ENCODE data around the gene EN2. TPM values are rescaled to one million over a fixed set of nuclear protein-coding genes. Genes with fewer than 3 reads are reported as not detected.

EN2 gene
- total RNA-seq, 2 donors from 2014 or later = not detected

- H3K4me1 ChIP-seq (ENCODE audit: control insufficient read depth, insufficient read depth, low read length) = no peaks in the 10 kb centered on the region
Measured at GRCh38 chr7:155514296-155514695, 56.4 kb downstream of the EN2 start.

More at GRCh38 chr7:155514296-155514695, 56.4 kb downstream of the EN2 start:
- Mint-ChIP-seq H3K36me3 (ENCODE audit: low read depth) (no peaks in the 10 kb centered on the region), H3K4me1 (peaks cover 12% of the 10 kb centered on the region), H3K27ac (no peak overlapping the region), H3K4me3 (no peak overlapping the region), H3K27me3 (ENCODE audit: insufficient read depth) (peaks cover 98% of the 10 kb centered on the region), H3K9me3 (no peaks in the 10 kb centered on the region)
- no peak overlapping the region for H3K9ac ChIP-seq (ENCODE audit: extremely low read depth, low read length, poor library complexity, severe bottlenecking)
- TF ChIP-seq, protein P1, sequence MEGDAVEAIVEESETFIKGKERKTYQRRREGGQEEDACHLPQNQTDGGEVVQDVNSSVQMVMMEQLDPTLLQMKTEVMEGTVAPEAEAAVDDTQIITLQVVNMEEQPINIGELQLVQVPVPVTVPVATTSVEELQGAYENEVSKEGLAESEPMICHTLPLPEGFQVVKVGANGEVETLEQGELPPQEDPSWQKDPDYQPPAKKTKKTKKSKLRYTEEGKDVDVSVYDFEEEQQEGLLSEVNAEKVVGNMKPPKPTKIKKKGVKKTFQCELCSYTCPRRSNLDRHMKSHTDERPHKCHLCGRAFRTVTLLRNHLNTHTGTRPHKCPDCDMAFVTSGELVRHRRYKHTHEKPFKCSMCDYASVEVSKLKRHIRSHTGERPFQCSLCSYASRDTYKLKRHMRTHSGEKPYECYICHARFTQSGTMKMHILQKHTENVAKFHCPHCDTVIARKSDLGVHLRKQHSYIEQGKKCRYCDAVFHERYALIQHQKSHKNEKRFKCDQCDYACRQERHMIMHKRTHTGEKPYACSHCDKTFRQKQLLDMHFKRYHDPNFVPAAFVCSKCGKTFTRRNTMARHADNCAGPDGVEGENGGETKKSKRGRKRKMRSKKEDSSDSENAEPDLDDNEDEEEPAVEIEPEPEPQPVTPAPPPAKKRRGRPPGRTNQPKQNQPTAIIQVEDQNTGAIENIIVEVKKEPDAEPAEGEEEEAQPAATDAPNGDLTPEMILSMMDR (conservative IDR thresholded peaks at IDR 0.05) = no peak
- no peak overlapping the region for H3K27ac ChIP-seq (ENCODE audit: low read depth, low read length)
- H3K4me3 ChIP-seq (ENCODE audit: low read length) = no peak overlapping the region
- no peaks in the 10 kb centered on the region for H3K36me3 ChIP-seq (ENCODE audit: control insufficient read depth, insufficient read depth, low read length)
- WGBS, 2 experiments (ENCODE audit: insufficient coverage in 1 of 2, insufficient read length in 1 of 2) = 79 to 87% methylated on average over 8 of the region's 8 CpGs
- no peak for DNase-seq
- no peaks in the 10 kb centered on the region for H3K9me3 ChIP-seq (ENCODE audit: control insufficient read depth, low read length)
- peaks cover 97% of the 10 kb centered on the region for H3K27me3 ChIP-seq (ENCODE audit: control insufficient read depth, insufficient read depth, low read length, poor library complexity, severe bottlenecking)

Other genes with a start within 250 kb of the EN2 start
- gene INSIG1, start 160.3 kb upstream of the EN2 start, total RNA-seq = 10 to 100 TPM; 27.2 to 36.9 TPM
- under 1 TPM in 1 of 2 donors, not detected in 1; 0.33 TPM for gene CNPY1, start 88.4 kb downstream of the EN2 start, total RNA-seq
- 10 to 100 TPM; 86.8 to 87.1 TPM for gene RBM33, start 186.5 kb downstream of the EN2 start, total RNA-seq

Data from endodermal cell (in vitro differentiated cells).